NCI-H2107 treated with DMSO at 0.1 percent for 48 hours (cell line): Measurements from ENCODE around the gene SYNRG.
"Not testable (repeated sequence)": the region's sequence is repeated elsewhere in the genome, so short reads cannot be mapped to it uniquely, and the experiment has no call there.

ENCODE experiments used
- DNase-seq: peaks from one replicate; lab custom pipeline; 2025; ENCODE audit not compliant: unreplicated experiment; lab: John Stamatoyannopoulos, UW

SYNRG gene

GRCh38 chr17:37541880-37542660 is 67.1 kb downstream of the SYNRG start:
- DNase-seq = no peak

- DNase-seq = no peak
Observed at GRCh38 chr17:37538981-37539659, 70.1 kb downstream of the SYNRG start.

GRCh38 chr17:37535906-37536305 is 73.3 kb downstream of the SYNRG start:
- no peak for DNase-seq

GRCh38 chr17:37532756-37533155 is 76.5 kb downstream of the SYNRG start:
- DNase-seq = no peak

GRCh38 chr17:37530420-37530819 is 78.8 kb downstream of the SYNRG start:
- DNase-seq = no peak

- DNase-seq = peak; percentile 73
Observed at GRCh38 chr17:37527249-37527851, 81.9 kb downstream of the SYNRG start.

- DNase-seq = no peak
Observed at GRCh38 chr17:37523715-37524219, 85.5 kb downstream of the SYNRG start.

GRCh38 chr17:37521821-37522220 is 87.4 kb downstream of the SYNRG start:
- DNase-seq = no peak

GRCh38 chr17:37520174-37520573 is 89.0 kb downstream of the SYNRG start:
- no peak for DNase-seq

GRCh38 chr17:37519251-37519985 is 89.8 kb downstream of the SYNRG start:
- DNase-seq = no peak

GRCh38 chr17:37518826-37519225 is 90.4 kb downstream of the SYNRG start:
- DNase-seq = no peak

GRCh38 chr17:37517881-37518280 is 91.3 kb downstream of the SYNRG start:
- DNase-seq = no peak

GRCh38 chr17:37516127-37516571 is 93.1 kb downstream of the SYNRG start:
- no peak for DNase-seq

- DNase-seq = no peak
Observed at GRCh38 chr17:37513711-37514110, 95.5 kb downstream of the SYNRG start.

- DNase-seq = peak; percentile 14
Observed at GRCh38 chr17:37512442-37513068, 96.7 kb downstream of the SYNRG start.

GRCh38 chr17:37511642-37512041 is 97.6 kb downstream of the SYNRG start:
- DNase-seq = not testable (repeated sequence)

GRCh38 chr17:37510056-37510455 is 99.2 kb downstream of the SYNRG start:
- no peak for DNase-seq

GRCh38 chr17:37507111-37507510 is 102.1 kb downstream of the SYNRG start:
- peak; percentile 10 for DNase-seq

GRCh38 chr17:37506678-37507077 is 102.5 kb downstream of the SYNRG start:
- DNase-seq = peak; percentile 8

- no peak for DNase-seq
Observed at GRCh38 chr17:37505333-37505732, 103.9 kb downstream of the SYNRG start.

GRCh38 chr17:37503148-37503547 is 106.1 kb downstream of the SYNRG start:
- no peak for DNase-seq
